Upper lobe of left lung (tissue), 6 donors: ENCODE data around the gene CDH10. TPM values are rescaled to one million over a fixed set of nuclear protein-coding genes. Genes with fewer than 3 reads are reported as not detected.

ENCODE experiments used
- ATAC-seq, 2 donors: fragments of 200-7000 bp; cut with Tn5 transposase; one replicate each; pipeline ENCODE4 v1.9.1; 2022; ENCODE audit warnings: mild to moderate bottlenecking in 2 of 2, moderate library complexity in 2 of 2; ENCODE audit not compliant: low FRiP score in 2 of 2
- DNase-seq, 2 donors: peaks; one replicate each; pipeline ENCODE4 v3.0.0-alpha.2; 2019 to 2020
- H3K27ac ChIP-seq, 4 donors: fragments of 200-600 bp; sonication (generic); one replicate each; pipeline ENCODE4 v1.5.1; 2016 to 2019
- H3K27me3 ChIP-seq, 4 donors: fragments of 200-600 bp; sonication (generic); one replicate each; pipeline ENCODE4 v1.5.1; 2017 to 2019
- H3K36me3 ChIP-seq, 4 donors: fragments of 200-600 bp; sonication (generic); one replicate each; pipeline ENCODE4 v1.5.1; 2016 to 2019
- H3K4me1 ChIP-seq, 4 donors: fragments of 200-600 bp; sonication (generic); one replicate each; pipeline ENCODE4 v1.5.1; 2018 to 2019
- H3K4me3 ChIP-seq, 4 donors: fragments of 200-600 bp; sonication (generic); one replicate each; pipeline ENCODE4 v1.5.1; 2017 to 2019; ENCODE audit warnings: mild to moderate bottlenecking in 2 of 4, moderate library complexity in 1 of 4
- H3K9me3 ChIP-seq, 4 donors: fragments of 200-600 bp; sonication (generic); one replicate each; pipeline ENCODE4 v1.5.1; 2018 to 2019
- EP300 ChIP-seq, 4 donors: sonication (generic); formaldehyde crosslinking; IDR thresholded peaks; one replicate each; pipeline ENCODE4 v1.5.1; 2017; ENCODE audit warnings: antibody characterized with exemption in 4 of 4, control low read depth in 2 of 4
- POLR2A ChIP-seq, 4 donors: fragments of 450-650 bp; IDR thresholded peaks; one replicate each; pipeline ENCODE4 v1.5.1; 2016 to 2017; ENCODE audit warnings: antibody characterized with exemption in 4 of 4, mild to moderate bottlenecking in 2 of 4
- POLR2AphosphoS5 ChIP-seq, 2 donors: sonication (generic); formaldehyde crosslinking; IDR thresholded peaks; one replicate each; pipeline ENCODE4 v1.5.1; 2017; ENCODE audit warnings: antibody characterized with exemption in 2 of 2
- WGBS, 2 donors: methylation state at CpG; one replicate each; pipeline ENCODE4 v1.1.5; 2017 to 2018; 5-methylcytosine and 5-hydroxymethylcytosine counted together
- total RNA-seq, 6 donors: library from RNA; depleted of rRNA in 4 of 6; stranded (reverse); fragments of >200 nt in 4 of 6; gene quantifications; one replicate each; pipeline versions ENCODE4 v1.1.0 to v1.2.1, GENCODE V29; 2016 to 2021
- TF ChIP-seq, protein P1 (sequence below), 6 experiments: fragments of 450-650 bp in 4 of 6; fragments of 200-600 bp in 2 of 6; sonication (generic) in 2 of 6; IDR thresholded peaks; one replicate each; pipeline ENCODE4 v1.5.1; 2016 to 2019; ENCODE audit warnings: antibody characterized with exemption in 6 of 6
- donor health status: DM: no; HTN: no; CAD: no; lungs with moderate emphysema.
- donor health status: DM: no; HTN: yes; CAD: no; lungs with severe emphysema.

Gene CDH10
- total RNA-seq, 6 donors from 2014 or later, result 0.26 to 0.78 (median 0.52) TPM; not detected in 2

DNA sequence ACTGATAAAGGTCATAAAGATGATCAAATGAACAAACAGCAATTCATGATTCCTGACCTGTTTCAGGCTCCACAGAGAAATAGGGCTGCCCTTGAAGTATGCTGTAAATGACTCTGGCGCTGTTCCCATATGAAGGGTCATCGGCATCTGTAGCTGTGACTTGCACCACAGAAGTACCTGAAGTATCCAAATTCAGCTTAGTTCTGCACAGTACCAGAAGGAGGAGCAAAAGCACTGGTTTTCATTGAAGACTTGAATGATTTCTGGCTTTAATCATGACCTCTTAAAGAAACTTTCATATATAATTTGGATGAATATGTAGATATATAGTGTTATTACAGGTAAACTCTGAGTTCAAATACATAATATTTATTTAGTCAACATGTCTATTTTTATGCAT, 109.1 kb downstream of the CDH10 start:
- WGBS, 2 donors, result 73% methylated on average over 2 of the region's 2 CpGs
- Histone ChIP-seq H3K9me3 (no peaks in the 10 kb centered on the region), H3K27me3 (no peaks in the 10 kb centered on the region), H3K36me3 (no peaks in the 10 kb centered on the region), H3K4me3 (no peak overlapping the region), H3K4me1 (no peaks in the 10 kb centered on the region), H3K27ac (no peak overlapping the region)
- ATAC-seq (no peak), DNase-seq (no peak)
- TF ChIP-seq, protein P1, sequence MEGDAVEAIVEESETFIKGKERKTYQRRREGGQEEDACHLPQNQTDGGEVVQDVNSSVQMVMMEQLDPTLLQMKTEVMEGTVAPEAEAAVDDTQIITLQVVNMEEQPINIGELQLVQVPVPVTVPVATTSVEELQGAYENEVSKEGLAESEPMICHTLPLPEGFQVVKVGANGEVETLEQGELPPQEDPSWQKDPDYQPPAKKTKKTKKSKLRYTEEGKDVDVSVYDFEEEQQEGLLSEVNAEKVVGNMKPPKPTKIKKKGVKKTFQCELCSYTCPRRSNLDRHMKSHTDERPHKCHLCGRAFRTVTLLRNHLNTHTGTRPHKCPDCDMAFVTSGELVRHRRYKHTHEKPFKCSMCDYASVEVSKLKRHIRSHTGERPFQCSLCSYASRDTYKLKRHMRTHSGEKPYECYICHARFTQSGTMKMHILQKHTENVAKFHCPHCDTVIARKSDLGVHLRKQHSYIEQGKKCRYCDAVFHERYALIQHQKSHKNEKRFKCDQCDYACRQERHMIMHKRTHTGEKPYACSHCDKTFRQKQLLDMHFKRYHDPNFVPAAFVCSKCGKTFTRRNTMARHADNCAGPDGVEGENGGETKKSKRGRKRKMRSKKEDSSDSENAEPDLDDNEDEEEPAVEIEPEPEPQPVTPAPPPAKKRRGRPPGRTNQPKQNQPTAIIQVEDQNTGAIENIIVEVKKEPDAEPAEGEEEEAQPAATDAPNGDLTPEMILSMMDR (IDR thresholded peaks at IDR 0.05), result no peak
- TF ChIP-seq EP300 (IDR thresholded peaks at IDR 0.05) (no peak), POLR2A (IDR thresholded peaks at IDR 0.05) (no peak), POLR2AphosphoS5 (IDR thresholded peaks at IDR 0.05) (no peak)

DNA sequence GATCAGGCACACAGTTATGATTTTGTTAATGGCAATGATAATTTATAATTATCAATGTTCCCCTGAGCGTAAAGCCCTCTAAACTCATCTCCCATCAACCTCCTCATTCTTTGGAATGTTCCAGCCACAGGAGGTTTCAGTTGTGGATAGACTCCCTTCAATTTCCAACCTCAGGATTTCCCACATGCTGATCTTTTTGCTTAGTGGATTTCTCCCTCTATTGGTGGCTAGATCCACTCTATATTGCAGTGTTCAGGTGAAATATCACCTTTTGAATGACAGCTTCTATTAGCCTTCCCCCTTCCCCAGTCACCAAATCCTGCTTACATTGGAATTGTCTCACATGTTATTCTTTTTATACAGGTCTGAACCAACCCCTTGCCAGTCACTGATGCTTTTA, 113.9 kb downstream of the CDH10 start:
- Histone ChIP-seq H3K4me3 (no peak overlapping the region), H3K9me3 (no peaks in the 10 kb centered on the region), H3K27me3 (no peaks in the 10 kb centered on the region), H3K27ac (no peak overlapping the region), H3K4me1 (no peaks in the 10 kb centered on the region), H3K36me3 (no peaks in the 10 kb centered on the region)
- no peak for DNase-seq
- ATAC-seq, result no peak
- 86 to 91% methylated on average over 1 of the region's 1 CpG for WGBS, 2 donors
- no peak for TF ChIP-seq POLR2AphosphoS5 (IDR thresholded peaks at IDR 0.05)
- TF ChIP-seq, protein P1 (IDR thresholded peaks at IDR 0.05), result no peak
- TF ChIP-seq POLR2A (IDR thresholded peaks at IDR 0.05), result no peak
- TF ChIP-seq EP300 (IDR thresholded peaks at IDR 0.05), result no peak

DNA sequence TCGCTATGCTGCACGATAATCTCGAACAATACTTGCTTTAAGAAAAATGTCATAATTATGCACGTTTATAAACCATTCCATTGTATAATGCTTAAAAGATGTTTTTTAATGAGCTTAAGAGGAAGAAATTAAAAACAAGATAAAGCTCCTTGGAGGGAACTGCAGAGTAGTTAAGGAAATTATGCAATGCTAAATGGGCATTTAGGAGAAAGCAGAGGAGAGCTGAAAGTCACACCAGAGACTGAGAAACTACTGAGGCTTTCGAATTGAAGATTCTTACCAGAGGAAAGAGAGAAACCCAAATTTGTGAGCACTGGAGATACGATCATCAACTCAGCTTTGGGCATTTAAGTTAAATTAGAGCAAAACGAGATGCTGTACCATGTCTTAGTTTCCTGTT, 119.4 kb downstream of the CDH10 start:
- DNase-seq, result no peak
- H3K27ac ChIP-seq, result no peak overlapping the region
- WGBS, 2 donors, result 64 to 75% methylated on average over 7 of the region's 7 CpGs

DNA sequence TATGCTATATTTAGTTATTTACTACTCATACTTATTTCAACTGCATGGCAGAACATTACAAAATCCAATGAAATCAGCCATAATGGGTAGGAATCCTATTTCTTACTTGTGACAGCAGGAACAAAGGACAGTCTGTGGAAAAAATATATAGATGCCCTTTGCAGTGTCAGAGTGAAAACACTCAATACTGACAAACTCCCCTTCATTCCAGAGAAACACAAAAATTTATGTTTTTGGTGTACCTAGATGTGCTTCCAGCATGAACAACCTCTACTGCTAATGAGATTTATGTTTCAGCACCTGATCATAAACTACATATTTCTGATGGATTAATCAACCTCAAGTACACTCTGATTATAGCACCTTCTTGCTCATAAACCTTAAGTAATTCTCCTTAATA, 132.4 kb downstream of the CDH10 start:
- DNase-seq, result no peak
- H3K4me1 ChIP-seq, result no peaks in the 10 kb centered on the region
- no peaks in the 10 kb centered on the region for H3K36me3 ChIP-seq
- H3K27me3 ChIP-seq, result no peaks in the 10 kb centered on the region
- no peak overlapping the region for H3K4me3 ChIP-seq
- TF ChIP-seq, protein P1 (IDR thresholded peaks at IDR 0.05), result no peak
- TF ChIP-seq EP300 (IDR thresholded peaks at IDR 0.05) (no peak), POLR2AphosphoS5 (IDR thresholded peaks at IDR 0.05) (no peak), POLR2A (IDR thresholded peaks at IDR 0.05) (no peak)
- no peaks in the 10 kb centered on the region for H3K9me3 ChIP-seq
- H3K27ac ChIP-seq, result no peak overlapping the region
- ATAC-seq, result no peak

More for the DNA sequence above, 119.4 kb downstream of the CDH10 start:
- H3K4me1 ChIP-seq, result no peaks in the 10 kb centered on the region
- ATAC-seq, result no peak
- TF ChIP-seq EP300 (IDR thresholded peaks at IDR 0.05) (no peak), POLR2A (IDR thresholded peaks at IDR 0.05) (no peak), POLR2AphosphoS5 (IDR thresholded peaks at IDR 0.05) (no peak)
- TF ChIP-seq, protein P1 (IDR thresholded peaks at IDR 0.05), result no peak
- no peaks in the 10 kb centered on the region for H3K9me3 ChIP-seq
- H3K4me3 ChIP-seq, result no peak overlapping the region
- H3K27me3 ChIP-seq, result no peaks in the 10 kb centered on the region
- no peaks in the 10 kb centered on the region for H3K36me3 ChIP-seq

DNA sequence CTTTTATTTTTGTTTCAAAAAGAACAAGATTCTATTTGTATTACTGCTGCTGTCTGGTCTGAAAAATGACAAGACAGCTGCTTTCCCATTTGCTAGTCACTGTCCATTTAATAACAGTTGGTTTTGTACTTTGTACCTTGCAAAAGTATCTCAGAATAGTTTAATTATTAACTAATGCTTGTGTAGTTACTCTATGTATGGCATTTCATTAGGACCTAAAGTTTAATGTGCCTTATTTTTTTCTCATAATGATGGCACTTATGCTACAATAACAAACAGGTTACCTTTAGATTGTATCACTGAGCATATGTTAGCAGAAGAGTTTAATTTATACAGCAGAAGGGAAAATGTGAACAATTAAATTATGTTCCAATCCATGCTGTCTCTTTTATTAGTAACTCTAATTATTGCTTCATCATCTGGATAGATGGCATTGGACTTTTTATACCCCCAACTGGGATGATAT, 134.2 kb downstream of the CDH10 start:
- Histone ChIP-seq H3K36me3 (no peaks in the 10 kb centered on the region), H3K27ac (no peak overlapping the region), H3K4me1 (no peaks in the 10 kb centered on the region), H3K27me3 (no peaks in the 10 kb centered on the region), H3K4me3 (no peak overlapping the region), H3K9me3 (no peaks in the 10 kb centered on the region)
- no peak for TF ChIP-seq EP300 (IDR thresholded peaks at IDR 0.05)
- TF ChIP-seq POLR2AphosphoS5 (IDR thresholded peaks at IDR 0.05), result no peak
- TF ChIP-seq POLR2A (IDR thresholded peaks at IDR 0.05), result no peak
- TF ChIP-seq, protein P1 (IDR thresholded peaks at IDR 0.05), result no peak
- ATAC-seq (no peak), DNase-seq (no peak)
